Lower lobe of right lung (tissue), 2 donors: ENCODE data around the gene ADD2. TPM values are rescaled to one million over a fixed set of nuclear protein-coding genes. Genes with fewer than 3 reads are reported as not detected.

ENCODE experiments used
- ATAC-seq, 2 donors: fragments of 200-7000 bp; cut with Tn5 transposase; one replicate each; pipeline ENCODE4 v1.9.1; 2020 to 2022; ENCODE audit warnings: mild to moderate bottlenecking in 2 of 2, moderate library complexity in 2 of 2
- DNase-seq: peaks from one replicate; pipeline ENCODE4 v3.0.0-alpha.2; 2020
- H3K27ac ChIP-seq: fragments of 200-600 bp; one replicate; pipeline ENCODE4 v1.8.0; 2022
- H3K27me3 ChIP-seq: fragments of 200-600 bp; one replicate; pipeline ENCODE4 v1.8.0; 2022; ENCODE audit warnings: low read depth
- H3K36me3 ChIP-seq: fragments of 200-600 bp; one replicate; pipeline ENCODE4 v1.8.0; 2022; ENCODE audit warnings: mild to moderate bottlenecking
- H3K4me1 ChIP-seq: fragments of 200-600 bp; one replicate; pipeline ENCODE4 v1.8.0; 2022
- H3K4me3 ChIP-seq: fragments of 200-600 bp; one replicate; pipeline ENCODE4 v1.8.0; 2022; ENCODE audit warnings: mild to moderate bottlenecking
- H3K9me3 ChIP-seq: fragments of 200-600 bp; one replicate; pipeline ENCODE4 v1.8.0; 2022
- CTCF ChIP-seq: fragments of 200-600 bp; IDR thresholded peaks from one replicate; pipeline ENCODE4 v1.8.0; 2022; ENCODE audit warnings: antibody characterized with exemption, mild to moderate bottlenecking
- intact Hi-C: fragments of 100-400 bp; cut with DNase I; formaldehyde crosslinking; loops from one replicate; pipeline ENCODE4 v1.11.0; 2022
- total RNA-seq: library from RNA; stranded (reverse); fragmentation: NEBNext Ultra II Directional; extraction: Animal tissue kit (Norgen Biotek cat#: 25700); gene quantifications from one replicate; pipeline ENCODE4 v1.2.1, GENCODE V29; 2021
- donor health status: DM: no; HTN: yes; CAD: no; lungs with severe emphysema.

ADD2 gene
- total RNA-seq, 1 donor from 2014 or later, result 2.1 TPM

GRCh38 chr2:70710038-70710690 is 57.8 kb downstream of the ADD2 start:
- Histone ChIP-seq H3K4me1 (no peaks in the 10 kb centered on the region), H3K36me3 (no peaks in the 10 kb centered on the region), H3K9me3 (no peaks in the 10 kb centered on the region), H3K27ac (no peak overlapping the region), H3K27me3 (no peaks in the 10 kb centered on the region), H3K4me3 (no peak overlapping the region)
- TF ChIP-seq CTCF, result no peak
- intact Hi-C loops, result no loop called here
- DNase-seq (no peak), ATAC-seq (no peak)

GRCh38 chr2:70709275-70710037 is 58.5 kb downstream of the ADD2 start:
- H3K9me3 ChIP-seq, result no peaks in the 10 kb centered on the region
- ATAC-seq, result no peak
- H3K4me3 ChIP-seq, result no peak overlapping the region
- DNase-seq, result no peak
- no peaks in the 10 kb centered on the region for H3K27me3 ChIP-seq
- intact Hi-C loops, result no loop called here
- H3K4me1 ChIP-seq, result no peaks in the 10 kb centered on the region
- H3K27ac ChIP-seq, result no peak overlapping the region
- H3K36me3 ChIP-seq, result no peaks in the 10 kb centered on the region
- TF ChIP-seq CTCF, result no peak

- DNase-seq, result no peak
- intact Hi-C loops, result no loop called here
Observed at GRCh38 chr2:70708376-70709199, 59.4 kb downstream of the ADD2 start.

GRCh38 chr2:70707706-70708105 is 60.3 kb downstream of the ADD2 start:
- H3K9me3 ChIP-seq, result no peaks in the 10 kb centered on the region
- H3K27ac ChIP-seq, result no peak overlapping the region
- no peaks in the 10 kb centered on the region for H3K27me3 ChIP-seq
- H3K4me3 ChIP-seq, result no peak overlapping the region
- intact Hi-C loops, result no loop called here
- ATAC-seq (no peak), DNase-seq (no peak)
- H3K4me1 ChIP-seq, result no peaks in the 10 kb centered on the region
- no peaks in the 10 kb centered on the region for H3K36me3 ChIP-seq
- no peak for TF ChIP-seq CTCF

More at GRCh38 chr2:70708376-70709199, 59.4 kb downstream of the ADD2 start:
- no peak for ATAC-seq
- Histone ChIP-seq H3K4me1 (no peaks in the 10 kb centered on the region), H3K27ac (no peak overlapping the region), H3K4me3 (no peak overlapping the region), H3K27me3 (no peaks in the 10 kb centered on the region), H3K9me3 (no peaks in the 10 kb centered on the region), H3K36me3 (no peaks in the 10 kb centered on the region)
- no peak for TF ChIP-seq CTCF

- no peak for DNase-seq
- peak in 1 of 2 donors; percentile 11 for ATAC-seq
- H3K4me1 ChIP-seq, result no peaks in the 10 kb centered on the region
- no peaks in the 10 kb centered on the region for H3K36me3 ChIP-seq
- H3K27me3 ChIP-seq, result no peaks in the 10 kb centered on the region
- no peak for TF ChIP-seq CTCF
- H3K9me3 ChIP-seq, result no peaks in the 10 kb centered on the region
- intact Hi-C loops, result no loop called here
- no peak overlapping the region for H3K27ac ChIP-seq
- no peak overlapping the region for H3K4me3 ChIP-seq
Observed at GRCh38 chr2:70706026-70706795, 61.8 kb downstream of the ADD2 start.
